GM21737 (cell line): Measurements from ENCODE around the gene RMND5A.

Source experiments
- ATAC-seq: cut with Tn5 transposase; IDR thresholded peaks from one replicate; pipeline ENCODE4 v1.9.1; 2021; ENCODE audit warnings: mild to moderate bottlenecking, moderate library complexity; ENCODE audit not compliant: unreplicated experiment

Gene RMND5A

DNA sequence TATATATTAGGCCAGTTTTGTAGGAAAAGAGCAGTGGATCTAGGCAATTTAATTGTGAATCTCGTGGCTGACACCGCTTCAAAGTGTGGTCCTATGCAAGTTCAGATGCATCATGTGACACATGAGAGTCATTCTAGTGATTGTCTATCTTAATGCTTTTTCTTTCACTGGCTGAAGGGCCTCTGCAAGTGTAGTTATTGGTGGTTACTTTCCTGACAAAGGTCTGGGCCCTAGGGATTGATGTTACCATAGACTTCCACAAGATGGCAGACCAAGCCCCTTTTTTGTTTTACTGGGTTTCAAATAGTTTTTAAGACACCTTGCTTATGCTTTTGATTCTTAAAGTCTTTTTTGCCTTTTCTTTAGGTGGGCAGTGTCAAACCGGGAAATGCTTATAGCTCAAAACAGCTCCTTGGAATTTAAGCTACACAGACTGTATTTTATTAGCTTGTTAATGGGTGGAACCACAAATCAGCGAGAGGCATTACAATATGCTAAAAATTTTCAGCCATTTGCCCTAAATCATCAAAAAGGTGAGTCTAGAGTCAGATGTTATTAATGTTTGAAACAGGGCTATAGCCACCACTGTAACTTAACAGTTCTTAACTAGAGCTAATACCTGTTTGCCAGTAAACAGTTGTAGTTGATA lies 44.7 kb downstream of the RMND5A start:
- no peak for ATAC-seq

DNA sequence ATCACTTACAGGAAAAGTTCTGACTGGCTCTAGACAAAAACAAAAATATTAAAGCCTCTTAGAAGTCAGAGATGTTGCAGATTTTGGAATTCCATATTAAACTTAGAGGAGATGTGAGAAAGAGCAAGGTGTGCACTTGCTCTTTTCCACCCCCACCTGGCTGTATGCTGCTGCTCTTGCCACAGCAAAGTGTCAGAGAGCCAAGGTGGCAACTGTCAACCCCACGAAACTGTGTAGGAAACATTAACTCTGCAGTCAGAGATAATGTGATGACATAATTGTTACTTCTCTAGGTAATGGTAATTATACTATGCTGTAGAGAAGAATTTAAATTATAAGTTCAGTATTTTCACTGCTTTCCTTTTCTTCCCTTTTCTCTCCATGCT lies 45.2 kb downstream of the RMND5A start:
- ATAC-seq: no peak

DNA sequence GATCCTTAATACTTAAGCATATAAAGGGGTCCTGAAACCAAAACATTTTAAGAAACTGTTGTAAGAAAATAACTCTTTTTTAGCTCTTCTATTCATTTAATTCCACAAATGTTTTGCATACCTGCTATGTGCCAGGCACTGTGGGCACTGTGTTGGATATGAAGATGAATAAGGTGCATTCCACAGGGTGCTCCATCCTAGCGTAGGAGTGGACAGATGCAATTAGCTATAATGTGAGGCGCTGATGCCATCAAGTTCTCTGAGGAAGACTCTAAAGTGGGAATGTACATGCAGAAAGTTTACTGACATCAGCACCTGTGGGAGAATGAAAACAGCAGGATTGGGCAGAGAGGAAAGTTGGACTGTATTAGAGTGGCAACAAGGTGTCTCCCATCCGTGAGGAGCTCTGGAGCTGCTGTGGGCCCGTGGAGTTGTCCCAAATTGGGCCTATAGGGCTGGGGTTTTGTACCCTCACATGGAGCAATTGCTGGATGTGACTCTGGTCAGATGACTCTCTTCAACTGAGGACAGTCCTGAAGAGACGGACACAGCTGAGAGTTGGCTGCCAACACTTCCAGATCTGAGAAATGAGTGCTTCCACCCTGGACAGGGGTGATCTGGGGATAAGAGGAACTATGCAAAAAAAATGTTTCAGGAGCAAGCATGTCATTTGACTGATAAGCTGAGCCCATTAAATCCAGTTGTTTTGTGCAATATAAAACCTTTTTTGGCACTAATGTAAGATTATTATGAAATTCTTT lies 48.3 kb downstream of the RMND5A start:
- no peak for ATAC-seq

DNA sequence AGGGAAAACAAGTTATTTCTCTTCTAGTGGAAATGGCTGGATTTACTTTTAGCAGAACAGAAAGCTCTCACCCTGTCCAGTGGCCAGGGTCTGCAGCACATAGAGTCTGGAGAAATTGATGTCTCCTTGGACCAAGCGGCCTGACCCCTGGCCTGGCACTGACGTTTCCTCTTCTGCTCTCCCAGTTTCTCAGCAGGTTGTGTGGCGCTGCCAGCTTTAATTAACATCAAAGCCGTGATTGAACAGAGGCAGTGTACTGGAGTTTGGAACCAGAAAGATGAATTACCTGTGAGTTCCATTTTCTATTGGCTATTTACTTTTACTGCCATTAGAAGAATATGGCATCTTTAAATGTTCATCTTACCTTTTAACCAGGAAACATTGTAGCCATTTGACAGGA lies 49.7 kb downstream of the RMND5A start:
- no peak for ATAC-seq

DNA sequence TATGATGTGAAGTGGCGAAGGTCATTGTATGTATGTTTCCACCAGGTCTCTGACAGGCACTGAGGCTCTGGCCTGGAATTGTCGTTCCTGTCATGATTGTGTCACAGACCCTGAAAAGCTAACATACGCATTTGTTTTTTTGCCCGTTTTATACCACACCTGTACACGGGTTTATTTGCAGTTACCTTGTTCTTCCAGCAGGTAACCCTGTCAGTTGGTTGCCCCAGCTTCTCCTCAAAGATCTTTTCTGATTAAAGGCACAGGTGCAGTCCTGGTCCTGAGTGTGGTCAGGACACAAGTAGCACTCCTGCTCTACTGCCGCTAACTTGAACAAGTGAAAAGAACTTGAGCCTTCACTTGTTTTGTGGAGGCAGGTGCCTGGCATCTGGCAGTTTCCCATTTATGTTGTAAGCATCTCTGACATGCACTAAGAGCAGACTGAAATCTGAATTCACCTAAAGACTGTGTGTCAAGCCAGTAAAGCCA lies 50.8 kb downstream of the RMND5A start:
- ATAC-seq: no peak

DNA sequence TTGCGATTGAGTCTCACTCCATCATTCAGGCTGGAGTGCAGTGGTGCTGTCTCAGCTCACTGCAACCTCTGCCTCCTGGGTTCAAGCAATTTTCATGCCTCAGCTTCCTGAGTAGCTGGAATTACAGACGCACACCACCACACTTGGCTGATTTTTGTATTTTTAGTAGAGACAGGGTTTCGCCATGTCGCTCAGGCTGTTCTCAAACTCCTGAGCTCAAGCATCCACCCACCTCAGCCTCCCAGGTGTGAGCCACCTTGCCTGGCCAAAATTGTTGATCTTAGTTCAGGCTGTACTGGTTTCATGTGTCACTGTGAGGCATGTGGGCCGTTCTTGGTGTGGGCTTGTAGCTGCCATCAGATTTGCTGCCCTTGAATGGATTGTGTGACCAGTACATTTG lies 52.5 kb downstream of the RMND5A start:
- ATAC-seq: no peak

DNA sequence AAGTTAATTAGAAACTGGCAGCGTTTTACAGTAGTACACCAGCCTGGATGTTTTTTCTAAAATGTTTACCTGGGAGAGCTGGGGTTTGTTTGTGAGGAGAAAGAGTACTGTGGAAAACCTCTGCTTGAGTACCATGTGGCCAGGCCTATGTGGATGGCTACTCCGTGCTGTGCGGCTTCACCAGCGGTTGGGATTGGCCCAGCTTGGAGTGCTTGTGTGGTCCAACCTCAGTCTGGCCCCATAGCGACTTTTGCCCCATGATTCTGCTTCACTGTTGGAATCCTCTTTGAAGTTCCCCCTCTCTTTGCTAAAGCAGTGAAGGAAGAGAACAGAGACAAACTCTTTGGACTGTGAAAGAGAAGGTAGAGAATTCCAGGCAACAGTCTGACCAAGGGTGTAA lies 54.8 kb downstream of the RMND5A start:
- no peak for ATAC-seq

DNA sequence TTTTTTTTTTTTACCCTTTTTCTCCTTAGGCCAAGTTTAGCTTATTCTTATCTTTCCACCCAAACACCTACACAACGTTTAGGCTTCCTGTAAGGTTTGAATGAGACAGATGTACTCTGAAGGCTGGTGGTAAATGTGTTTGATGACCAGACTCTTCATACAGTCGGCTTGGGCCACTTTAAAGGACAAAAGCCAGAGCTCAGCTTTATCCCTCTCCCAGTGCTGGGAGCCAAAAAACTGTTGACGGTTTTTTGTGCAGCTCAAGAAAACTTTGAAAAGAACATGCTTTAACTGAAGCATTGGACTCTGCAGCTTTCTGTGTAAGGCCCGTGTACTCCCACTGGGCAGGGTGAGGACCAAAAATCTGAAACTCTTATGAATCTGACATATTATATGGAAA lies 55.2 kb downstream of the RMND5A start:
- no peak for ATAC-seq

DNA sequence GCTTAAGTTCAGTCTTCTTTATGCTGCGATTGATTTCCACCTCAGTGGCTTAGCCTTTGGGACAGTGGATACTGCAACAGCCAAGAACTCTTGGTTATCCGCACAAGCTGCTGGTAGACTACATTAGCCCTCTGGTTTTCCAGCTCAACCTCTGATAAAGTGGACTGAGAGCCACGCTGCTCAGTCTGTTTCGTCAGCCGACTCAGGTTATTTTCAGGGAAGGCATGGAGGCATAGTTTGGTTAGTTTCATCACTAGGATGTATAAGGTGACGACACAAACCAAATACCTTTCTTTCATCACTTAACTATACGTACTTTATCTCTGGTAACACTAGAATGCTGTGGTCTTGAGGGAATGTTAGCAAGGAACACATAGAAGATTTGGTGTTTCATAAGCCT lies 56.4 kb downstream of the RMND5A start:
- ATAC-seq: no peak

DNA sequence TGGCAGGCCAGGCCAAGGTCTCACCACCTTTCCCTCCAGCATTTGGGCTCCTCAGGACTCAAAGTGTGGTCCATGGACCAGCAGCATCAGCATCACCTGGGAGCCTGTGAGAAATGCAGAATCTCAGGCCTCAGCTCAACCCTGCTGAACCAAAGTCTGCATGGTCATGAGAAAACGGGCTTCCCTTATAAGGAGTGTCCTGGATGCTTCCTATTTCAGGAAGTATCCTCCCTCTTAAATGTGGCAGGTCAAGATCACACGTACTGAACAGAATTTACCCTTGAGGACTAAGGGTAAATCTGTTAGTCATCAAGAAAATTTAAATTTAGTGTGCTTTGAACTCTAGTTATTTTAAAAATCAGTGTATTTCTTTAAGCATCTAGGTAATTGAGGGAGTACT lies 58.9 kb downstream of the RMND5A start:
- no peak for ATAC-seq

DNA sequence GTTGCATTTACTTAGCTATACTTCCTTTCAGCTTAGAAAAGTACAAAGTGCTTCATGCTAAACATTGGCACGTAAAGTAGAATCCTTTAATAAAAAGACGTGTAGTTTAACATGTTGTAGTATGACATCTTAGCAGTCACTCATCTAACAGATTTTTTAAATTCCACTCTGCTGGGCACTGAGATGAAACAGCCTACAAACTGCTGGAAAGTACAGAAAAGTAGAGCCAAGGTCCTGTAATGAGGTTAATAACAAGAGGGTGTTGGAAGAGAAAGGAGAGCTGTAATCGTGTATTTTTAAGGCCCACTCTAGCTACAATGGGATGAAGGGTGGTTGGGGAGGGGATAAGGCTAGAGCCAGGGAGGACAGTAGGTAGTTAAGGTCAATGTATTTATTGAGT lies 59.9 kb downstream of the RMND5A start:
- ATAC-seq: no peak

DNA sequence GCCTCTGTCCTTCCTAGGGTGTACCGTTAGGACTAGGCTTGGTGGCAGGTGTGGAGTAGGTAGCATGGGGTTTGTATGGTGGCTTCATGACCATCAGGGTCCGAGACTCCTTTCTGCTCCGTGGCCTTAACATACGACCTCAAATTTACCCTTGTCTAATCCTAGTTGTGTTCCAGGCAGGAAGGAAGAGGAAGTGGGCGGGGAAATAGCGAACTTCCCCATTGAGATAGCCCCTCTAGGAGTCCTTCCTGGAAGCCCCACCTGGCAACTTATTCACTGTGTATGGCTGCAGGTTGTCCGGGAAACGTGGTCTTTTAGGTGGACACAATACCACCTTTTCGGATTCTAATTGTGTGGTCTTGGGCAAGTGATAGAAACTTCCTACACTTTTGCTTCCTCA lies 61.3 kb downstream of the RMND5A start:
- no peak for ATAC-seq

DNA sequence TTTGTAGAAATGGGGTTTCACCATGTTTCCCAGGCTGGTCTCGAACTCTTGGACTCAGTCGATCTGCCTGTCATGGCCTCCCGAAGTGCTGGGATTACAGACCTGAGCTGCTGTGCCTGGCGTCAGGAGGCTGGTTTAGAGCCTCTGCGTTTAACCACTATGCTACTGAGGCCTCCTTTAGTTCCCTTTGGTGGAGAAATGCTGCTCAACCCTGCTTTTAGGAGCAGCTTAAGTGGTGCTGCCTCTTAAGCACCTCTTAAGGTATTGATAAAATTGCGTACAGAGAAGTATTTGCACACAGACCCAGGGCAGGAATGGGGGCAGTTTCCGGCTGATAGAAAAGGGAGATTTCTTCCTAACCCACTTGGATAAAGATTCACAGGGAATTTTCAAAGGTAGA lies 62.7 kb downstream of the RMND5A start:
- ATAC-seq: no peak

DNA sequence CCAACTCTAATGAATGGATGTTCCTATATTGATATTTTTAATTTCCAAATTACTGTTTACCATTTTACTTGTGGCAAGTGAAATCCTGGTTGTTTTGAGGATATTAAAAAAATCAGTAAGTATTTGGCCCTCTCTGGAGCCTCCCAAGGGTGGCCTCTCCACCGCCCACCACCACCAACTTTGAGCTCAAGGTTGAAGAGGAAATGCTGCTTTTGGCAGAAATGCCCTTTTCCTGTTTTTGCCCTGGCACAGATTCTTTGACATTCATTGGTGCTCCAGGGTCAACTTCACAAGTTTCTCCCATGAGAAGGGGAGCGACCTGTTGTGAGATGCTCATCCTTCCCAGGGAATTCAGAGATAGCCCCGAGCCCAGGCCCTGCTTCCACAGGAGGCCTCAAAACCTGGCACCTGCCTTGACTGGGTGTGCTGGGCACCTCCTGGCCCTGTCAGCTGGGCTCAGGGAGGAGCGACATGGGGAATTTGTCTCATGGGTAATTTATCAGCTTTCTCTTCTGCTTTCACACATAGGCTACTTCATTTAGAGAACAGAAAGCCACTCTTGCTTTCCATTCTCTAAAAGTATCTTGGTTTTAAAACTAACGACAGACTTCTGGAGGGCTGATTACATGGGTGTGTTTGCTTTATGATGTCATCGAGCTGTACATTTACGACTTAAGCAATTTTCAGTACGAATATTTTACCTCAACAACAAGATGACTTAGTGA lies 63.7 kb downstream of the RMND5A start:
- peak; percentile 96 for ATAC-seq

DNA sequence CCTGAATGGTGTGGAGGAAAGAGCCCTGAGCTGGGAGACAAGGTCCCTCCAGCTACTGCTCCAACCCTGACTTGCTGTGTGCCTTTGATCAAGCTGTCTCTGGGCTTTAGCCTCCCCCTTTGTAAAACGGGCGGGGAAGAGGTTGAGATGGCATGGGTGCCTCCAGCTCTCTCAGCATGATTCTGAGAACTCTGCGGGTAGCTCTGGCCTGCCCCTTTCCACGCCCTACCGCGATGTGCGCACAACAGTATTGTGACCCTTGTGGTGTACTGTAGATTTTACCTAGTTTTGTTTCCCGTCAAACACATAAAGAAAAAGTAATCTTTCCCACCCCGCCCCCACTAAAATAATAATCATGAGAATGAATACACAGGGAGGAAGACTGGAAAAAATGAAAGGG lies 65.4 kb downstream of the RMND5A start:
- no peak for ATAC-seq

DNA sequence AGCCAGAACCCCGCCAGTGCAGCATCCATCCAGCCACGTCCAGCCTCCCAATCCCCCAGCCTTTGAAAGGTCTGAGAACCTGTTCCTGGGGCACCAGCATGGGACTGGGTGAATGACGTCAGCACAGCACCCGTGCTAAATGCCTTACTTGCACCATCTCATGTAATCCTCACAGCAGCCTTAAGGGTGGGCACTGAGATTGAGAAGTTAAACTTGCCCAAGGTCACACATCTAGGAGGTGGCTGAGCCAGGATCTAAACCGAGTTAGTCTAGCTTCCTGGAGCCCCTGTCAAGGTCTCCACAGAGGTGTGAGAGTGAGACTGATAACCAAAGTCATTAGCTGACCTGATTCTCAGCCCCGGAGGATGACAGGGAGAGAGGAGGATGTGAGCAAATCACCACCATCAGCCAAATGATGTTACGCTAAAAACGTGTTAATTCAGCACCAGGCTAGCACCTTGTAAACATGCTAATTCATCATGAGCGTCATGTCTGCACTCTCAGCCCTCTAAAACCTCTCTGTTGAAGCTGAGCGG lies 66.0 kb downstream of the RMND5A start:
- ATAC-seq: no peak

DNA sequence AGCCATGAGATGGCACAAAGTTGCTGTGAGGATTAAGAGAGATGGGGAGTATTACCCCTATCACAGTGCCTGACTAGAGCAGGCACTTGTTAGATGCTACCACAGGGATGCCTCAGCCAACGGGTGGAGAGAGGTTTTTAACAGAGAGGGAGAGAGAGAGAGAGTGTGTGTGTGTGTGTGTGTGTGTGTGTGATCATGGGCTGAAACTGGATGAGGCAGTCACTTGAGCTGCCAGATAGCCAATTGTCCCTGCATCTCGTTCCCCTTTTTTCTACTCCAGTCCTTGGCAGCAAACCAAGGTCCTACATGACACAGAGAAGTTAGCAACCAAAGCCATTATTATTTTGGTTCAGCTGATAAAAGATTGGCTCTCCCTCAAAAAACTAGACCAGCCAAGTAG lies 67.6 kb downstream of the RMND5A start:
- no peak for ATAC-seq

DNA sequence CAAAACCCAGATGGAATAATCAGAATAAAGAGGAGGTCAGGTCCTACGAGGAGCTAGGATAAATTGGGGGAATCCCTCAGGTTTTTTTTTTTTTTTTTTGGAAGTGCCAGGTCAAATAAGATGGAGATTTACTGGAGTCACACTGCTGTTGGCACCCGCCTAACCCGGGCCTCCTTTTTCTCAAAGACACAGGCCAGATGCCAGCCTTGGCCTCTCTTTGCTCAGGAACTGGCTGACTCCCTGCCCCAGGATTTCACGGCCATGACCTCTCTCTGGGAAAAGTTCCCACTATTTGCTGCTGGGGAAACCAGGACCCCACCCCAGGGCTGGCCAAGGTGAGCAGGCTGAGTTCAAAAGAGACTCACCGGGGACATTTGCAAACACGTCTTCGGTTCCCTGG lies 68.1 kb downstream of the RMND5A start:
- no peak for ATAC-seq

DNA sequence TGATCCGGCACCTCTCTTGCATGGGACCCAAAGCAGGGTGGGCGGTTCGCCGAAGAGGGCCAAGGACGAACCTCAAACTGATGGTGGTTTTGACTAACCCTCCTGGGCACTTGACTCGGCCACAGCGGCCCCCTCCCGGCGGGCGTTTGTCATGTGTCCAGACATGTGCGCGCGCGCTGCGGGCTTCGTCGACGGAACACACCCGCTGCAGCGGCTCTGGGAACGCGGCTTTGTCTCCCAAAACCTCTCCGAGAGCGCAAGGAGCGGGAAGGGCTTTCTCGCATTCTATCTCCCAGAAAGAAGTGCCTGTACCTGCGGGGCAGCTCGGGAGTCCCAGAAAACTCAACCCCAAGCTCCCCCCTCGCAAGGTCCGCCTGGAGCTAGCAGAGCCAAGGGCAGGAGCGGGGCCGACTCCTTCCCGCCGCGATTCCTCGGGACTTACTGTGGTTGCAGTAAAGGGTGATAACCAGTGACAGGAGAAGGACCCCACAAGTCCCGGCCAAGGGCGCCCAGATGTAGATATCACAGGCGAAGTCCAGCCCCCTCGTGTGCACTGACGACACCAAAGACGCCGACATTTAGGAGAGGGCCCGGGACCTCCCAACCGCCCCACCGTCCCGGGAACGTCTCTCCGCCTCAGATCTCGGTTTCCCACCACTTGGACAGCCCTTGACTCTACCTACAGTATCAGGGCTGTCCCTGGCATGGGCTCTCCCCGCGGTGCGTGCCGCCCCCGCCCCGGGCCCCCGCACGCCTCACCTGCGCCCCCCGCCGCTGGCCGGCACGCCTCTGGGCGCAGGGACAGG lies 69.0 kb downstream of the RMND5A start:
- no peak for ATAC-seq

DNA sequence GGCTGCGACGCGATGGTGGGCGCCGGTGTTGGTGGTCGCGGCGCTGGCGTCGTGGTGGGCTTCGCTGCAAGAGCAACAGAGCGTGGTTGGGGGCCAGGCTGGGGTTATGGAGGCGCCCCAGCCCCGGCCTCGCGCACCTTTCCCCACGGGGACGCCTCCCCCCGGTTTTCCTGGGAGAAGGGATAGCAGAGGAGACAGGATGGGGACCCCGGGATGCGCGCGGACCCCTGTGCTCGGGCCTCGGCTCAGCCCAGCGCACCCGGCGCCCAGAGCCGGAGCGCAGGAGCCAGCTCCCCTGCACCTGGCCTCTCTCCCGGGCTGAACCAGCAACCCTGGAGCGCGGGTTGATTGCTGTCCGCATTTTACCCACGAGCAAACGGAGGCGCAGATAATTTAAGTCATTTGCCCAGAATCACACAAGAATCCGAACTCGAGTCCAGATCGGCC lies 69.6 kb downstream of the RMND5A start:
- no peak for ATAC-seq

DNA sequence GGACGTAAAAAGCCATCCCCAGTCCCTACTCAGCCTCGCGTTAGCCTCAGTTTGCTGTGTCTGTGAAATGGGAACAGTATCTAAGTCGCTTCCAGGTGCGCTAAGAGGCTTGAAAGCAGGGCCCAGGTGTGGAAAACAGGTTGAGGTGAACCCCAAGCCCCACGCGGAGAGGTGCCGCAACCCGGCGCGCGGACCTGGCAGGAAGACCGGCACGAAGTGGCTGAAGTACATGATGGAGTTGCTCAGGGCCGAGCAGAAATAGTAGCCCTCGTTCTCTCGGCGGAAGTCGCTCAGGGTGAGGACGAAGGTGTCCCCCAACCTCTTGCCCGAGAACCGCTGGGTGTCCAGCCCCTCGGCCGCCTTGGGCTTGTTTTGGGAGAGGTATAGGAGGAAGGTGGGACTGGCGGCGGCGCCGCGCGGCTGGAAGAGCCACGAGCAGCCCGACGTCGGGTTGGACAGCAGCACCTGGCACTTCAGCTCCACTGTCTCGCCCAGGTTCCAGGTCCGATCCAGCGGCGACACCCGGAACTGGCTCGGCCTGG lies 70.1 kb downstream of the RMND5A start:
- ATAC-seq: no peak
